ENCODE results near the gene WDR64.

Gene WDR64

DNA sequence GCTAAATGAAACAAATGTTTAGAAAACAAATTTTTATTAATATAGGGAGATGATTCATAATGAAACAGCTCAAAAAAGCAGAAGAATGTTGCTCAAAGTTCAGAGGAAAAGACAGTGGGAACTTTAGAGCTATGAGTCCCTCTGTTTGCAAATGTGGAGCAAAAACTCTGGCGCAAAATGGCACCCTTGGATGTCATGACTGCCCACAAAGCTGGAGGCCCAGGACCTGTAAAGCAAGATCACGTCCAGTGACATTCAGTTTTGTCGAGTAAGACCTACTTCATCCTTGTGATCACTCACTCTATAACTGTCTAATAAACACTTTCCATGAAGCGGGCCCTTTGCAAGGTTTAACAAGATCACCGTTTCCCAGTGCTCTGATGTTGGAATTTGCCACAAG, 186.8 kb downstream of the WDR64 start:
- DNase-seq (ENCODE audit: low spot score) = no peak
- TF ChIP-seq, protein P1, sequence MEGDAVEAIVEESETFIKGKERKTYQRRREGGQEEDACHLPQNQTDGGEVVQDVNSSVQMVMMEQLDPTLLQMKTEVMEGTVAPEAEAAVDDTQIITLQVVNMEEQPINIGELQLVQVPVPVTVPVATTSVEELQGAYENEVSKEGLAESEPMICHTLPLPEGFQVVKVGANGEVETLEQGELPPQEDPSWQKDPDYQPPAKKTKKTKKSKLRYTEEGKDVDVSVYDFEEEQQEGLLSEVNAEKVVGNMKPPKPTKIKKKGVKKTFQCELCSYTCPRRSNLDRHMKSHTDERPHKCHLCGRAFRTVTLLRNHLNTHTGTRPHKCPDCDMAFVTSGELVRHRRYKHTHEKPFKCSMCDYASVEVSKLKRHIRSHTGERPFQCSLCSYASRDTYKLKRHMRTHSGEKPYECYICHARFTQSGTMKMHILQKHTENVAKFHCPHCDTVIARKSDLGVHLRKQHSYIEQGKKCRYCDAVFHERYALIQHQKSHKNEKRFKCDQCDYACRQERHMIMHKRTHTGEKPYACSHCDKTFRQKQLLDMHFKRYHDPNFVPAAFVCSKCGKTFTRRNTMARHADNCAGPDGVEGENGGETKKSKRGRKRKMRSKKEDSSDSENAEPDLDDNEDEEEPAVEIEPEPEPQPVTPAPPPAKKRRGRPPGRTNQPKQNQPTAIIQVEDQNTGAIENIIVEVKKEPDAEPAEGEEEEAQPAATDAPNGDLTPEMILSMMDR (IDR thresholded peaks at IDR 0.05; ENCODE audit: borderline replicate concordance, control extremely low read depth, extremely low read depth, insufficient read depth, missing control alignments) = no peak
- in situ Hi-C loops (cut with MboI; ENCODE audit: low sequenced_read_pairs, unreplicated experiment) = loop anchor here (10.0 kb wide), 2 partner anchors 214 to 314 kb away; no protein-coding TSS in a partner anchor

DNA sequence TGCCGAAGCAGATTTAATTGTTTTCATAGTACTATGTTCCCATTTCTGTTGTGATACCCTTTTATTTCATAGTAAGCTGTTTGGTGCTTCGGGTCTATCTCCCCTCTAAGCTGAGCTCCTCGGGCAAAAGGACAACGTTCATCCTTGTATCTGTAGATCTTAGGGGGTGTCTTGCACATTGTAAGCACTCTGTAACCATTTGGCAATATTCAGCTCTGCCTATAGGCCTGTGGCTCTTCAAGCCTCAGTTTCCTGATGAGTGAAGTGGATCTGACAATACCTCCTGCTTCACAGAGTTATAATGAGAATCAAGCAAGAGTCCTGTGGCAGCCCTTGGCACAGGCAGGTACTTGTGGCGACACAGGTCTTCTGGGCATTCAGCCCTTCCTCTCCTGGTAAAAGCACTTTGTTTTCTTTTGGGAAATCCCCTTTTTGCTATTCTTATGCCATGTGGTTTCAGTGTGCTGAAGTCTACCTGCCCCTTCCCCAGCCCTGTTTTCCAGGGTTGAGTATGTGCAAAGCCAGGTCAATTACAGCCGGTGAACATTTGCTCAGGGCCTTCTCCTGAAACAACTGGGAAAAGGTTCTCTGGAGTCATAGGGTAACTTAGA, 187.4 kb downstream of the WDR64 start:
- TF ChIP-seq, protein P1 (IDR thresholded peaks at IDR 0.05; ENCODE audit: borderline replicate concordance, control extremely low read depth, extremely low read depth, insufficient read depth, missing control alignments) = no peak
- in situ Hi-C loops (cut with MboI; ENCODE audit: low sequenced_read_pairs, unreplicated experiment) = loop anchor here (10.0 kb wide), 2 partner anchors 215 to 315 kb away; no protein-coding TSS in a partner anchor
- DNase-seq (ENCODE audit: low spot score) = no peak

DNA sequence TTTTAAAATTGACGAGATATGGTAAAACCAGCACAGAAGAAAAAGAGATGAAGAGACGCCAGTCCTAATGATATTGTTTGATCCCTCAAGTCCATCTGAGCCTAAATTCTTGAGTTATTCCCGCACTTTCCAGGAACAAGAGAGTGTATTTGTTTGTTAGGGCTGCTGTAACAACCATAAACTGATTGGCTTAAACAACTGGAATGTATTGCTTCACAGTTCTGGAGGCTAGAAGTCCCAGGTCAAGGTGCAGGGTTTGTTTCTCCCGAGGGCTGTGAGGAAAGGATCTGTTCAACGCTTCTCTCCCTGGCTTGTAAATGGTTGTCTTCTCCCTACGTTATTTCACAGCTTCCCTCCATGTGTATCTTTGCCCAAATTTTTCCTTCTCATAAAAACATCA, 188.1 kb downstream of the WDR64 start:
- in situ Hi-C loops (cut with MboI; ENCODE audit: low sequenced_read_pairs, unreplicated experiment) = no loop called here
- DNase-seq (ENCODE audit: low spot score) = no peak

DNA sequence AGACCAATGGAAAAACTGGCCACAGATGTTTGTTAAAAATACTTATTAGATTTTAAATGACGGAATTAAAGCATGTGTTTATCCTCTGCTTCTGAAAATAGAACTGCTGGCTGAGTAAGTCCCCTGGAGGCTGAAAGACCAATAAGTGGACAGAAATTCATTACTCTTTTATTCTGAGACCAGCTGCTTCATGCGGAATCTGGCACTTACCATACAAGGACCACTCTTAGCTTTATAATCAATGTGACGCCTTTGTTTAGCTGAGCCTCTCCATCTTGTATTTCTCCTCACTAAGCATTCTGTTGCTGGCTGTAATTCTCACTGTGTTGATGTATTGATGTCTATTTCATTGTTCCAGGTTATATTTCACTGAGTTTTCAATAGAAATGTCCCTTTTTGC, 189.6 kb downstream of the WDR64 start:
- in situ Hi-C loops (cut with MboI; ENCODE audit: low sequenced_read_pairs, unreplicated experiment) = no loop called here
- no peak for DNase-seq (ENCODE audit: low spot score)

More for the DNA sequence above, 188.1 kb downstream of the WDR64 start:
- TF ChIP-seq, protein P1 (IDR thresholded peaks at IDR 0.05; ENCODE audit: borderline replicate concordance, control extremely low read depth, extremely low read depth, insufficient read depth, missing control alignments) = no peak

DNA sequence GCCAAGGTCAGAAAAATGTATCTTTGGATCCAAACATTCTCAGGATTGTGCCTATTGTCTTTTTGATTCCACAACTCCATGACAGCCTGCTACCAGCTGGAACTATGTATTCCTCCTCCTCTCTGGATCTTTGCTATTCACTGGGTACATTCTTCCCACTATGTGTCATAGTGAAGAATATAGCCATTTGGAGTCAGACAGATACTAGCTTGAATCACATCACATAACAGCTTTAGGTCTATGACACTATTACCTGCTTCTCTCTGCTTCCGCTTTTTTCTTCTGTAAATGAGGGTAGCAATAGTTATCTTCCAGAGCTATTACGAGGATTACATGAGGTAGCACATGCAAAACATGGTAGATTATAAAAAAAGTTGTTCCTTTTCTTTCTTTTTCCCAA, 190.5 kb downstream of the WDR64 start:
- in situ Hi-C loops (cut with MboI; ENCODE audit: low sequenced_read_pairs, unreplicated experiment) = no loop called here
- TF ChIP-seq, protein P1 (IDR thresholded peaks at IDR 0.05; ENCODE audit: borderline replicate concordance, control extremely low read depth, extremely low read depth, insufficient read depth, missing control alignments) = no peak
- DNase-seq (ENCODE audit: low spot score) = no peak

More for the DNA sequence above, 189.6 kb downstream of the WDR64 start:
- TF ChIP-seq, protein P1 (IDR thresholded peaks at IDR 0.05; ENCODE audit: borderline replicate concordance, control extremely low read depth, extremely low read depth, insufficient read depth, missing control alignments) = no peak

DNA sequence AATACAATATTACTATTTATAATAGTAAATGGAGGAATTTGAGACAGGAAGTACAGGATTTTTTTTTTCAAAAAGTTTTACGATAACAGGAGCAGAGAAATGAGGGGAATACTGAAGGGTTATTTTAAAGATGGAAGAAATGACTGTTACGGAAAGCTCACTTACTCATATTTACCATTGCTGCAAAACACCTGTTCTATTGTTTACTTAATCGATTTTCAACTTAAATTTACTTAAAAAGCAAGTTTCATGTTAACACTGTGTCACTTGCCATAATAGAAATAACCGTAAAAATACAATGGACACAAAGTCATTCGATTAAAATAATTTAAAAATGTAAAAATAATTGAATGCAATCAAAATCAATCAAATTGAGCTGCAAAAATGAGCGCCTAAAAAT, 192.5 kb downstream of the WDR64 start:
- in situ Hi-C loops (cut with MboI; ENCODE audit: low sequenced_read_pairs, unreplicated experiment) = no loop called here
- TF ChIP-seq, protein P1 (IDR thresholded peaks at IDR 0.05; ENCODE audit: borderline replicate concordance, control extremely low read depth, extremely low read depth, insufficient read depth, missing control alignments) = no peak
- no peak for DNase-seq (ENCODE audit: low spot score)

All from GM13976 (cell line).